Transverse colon (tissue), 4 donors: ENCODE measurements around the gene PES1.

Experiments
- EP300 ChIP-seq: sonication (generic); formaldehyde crosslinking; IDR thresholded peaks from one replicate; pipeline ENCODE4 v1.6.1; 2017; ENCODE audit warnings: antibody characterized with exemption, low read depth
- POLR2A ChIP-seq: fragments of 450-650 bp; IDR thresholded peaks from one replicate; pipeline ENCODE4 v1.6.1; 2016; ENCODE audit warnings: antibody characterized with exemption, mild to moderate bottlenecking, moderate library complexity
- POLR2AphosphoS5 ChIP-seq, 3 donors: sonication (generic); formaldehyde crosslinking; IDR thresholded peaks; one replicate each; pipeline ENCODE4 v1.6.1; 2016; ENCODE audit warnings: antibody characterized with exemption in 3 of 3
- TF ChIP-seq, protein P1 (sequence below), 5 experiments: fragments of 200-600 bp in 3 of 5; fragments of 450-650 bp in 2 of 5; sonication (generic) in 3 of 5; IDR thresholded peaks; 1 replicate in 2 of 5; 2 replicates in 3 of 5; pipeline ENCODE4 v1.5.1; 2016 to 2017; ENCODE audit warnings: antibody characterized with exemption in 5 of 5, inconsistent platforms in 3 of 5, mild to moderate bottlenecking in 2 of 5, moderate library complexity in 1 of 5

DNA sequence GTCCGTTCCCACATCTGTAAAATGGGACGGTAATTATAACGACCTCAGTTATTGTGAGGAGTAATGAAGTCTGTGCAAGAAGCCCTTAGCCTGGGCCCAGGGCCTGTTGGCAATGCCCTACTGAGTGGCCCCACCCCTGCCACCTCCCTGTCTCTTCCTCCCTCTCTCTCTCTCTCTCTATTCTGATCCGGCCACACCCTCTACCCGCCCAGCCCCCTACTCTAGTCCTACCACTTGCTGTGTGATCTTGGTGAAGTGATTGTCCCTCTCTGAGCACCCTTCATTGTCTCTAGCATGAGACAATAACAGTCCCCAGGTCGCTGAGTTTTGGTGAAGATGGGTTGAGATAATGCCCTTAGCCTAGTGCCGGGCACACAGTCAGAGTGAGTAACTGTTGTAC lies 37.7 kb downstream of the PES1 start:
- TF ChIP-seq, protein P1, sequence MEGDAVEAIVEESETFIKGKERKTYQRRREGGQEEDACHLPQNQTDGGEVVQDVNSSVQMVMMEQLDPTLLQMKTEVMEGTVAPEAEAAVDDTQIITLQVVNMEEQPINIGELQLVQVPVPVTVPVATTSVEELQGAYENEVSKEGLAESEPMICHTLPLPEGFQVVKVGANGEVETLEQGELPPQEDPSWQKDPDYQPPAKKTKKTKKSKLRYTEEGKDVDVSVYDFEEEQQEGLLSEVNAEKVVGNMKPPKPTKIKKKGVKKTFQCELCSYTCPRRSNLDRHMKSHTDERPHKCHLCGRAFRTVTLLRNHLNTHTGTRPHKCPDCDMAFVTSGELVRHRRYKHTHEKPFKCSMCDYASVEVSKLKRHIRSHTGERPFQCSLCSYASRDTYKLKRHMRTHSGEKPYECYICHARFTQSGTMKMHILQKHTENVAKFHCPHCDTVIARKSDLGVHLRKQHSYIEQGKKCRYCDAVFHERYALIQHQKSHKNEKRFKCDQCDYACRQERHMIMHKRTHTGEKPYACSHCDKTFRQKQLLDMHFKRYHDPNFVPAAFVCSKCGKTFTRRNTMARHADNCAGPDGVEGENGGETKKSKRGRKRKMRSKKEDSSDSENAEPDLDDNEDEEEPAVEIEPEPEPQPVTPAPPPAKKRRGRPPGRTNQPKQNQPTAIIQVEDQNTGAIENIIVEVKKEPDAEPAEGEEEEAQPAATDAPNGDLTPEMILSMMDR (IDR thresholded peaks at IDR 0.05) = no peak
- TF ChIP-seq POLR2AphosphoS5 (IDR thresholded peaks at IDR 0.05) (no peak), POLR2A (no peak), EP300 (no peak)
